H1 (cell line): ENCODE results near the gene SMIM10. TPM values are rescaled to one million over a fixed set of nuclear protein-coding genes. Genes with fewer than 3 reads are reported as not detected.

Source experiments
- CTCF ChIA-PET: fragments of 300-600 bp; sonication (Branson Sonifier 250); formaldehyde crosslinking; loops from one replicate; lab custom pipeline; 2021; ENCODE audit not compliant: partially characterized antibody; lab: Charles Lee
- POLR2A ChIA-PET: fragments of 300-600 bp; sonication (Branson Sonifier 250); formaldehyde crosslinking; loops from one replicate; lab custom pipeline; 2021; ENCODE audit warnings: inconsistent platforms; ENCODE audit not compliant: partially characterized antibody; lab: Charles Lee
- DNase-seq, 2 experiments: peaks; one replicate each; pipeline versions ENCODE4 v3.0.0 to v3.0.0-alpha.2; 2010 to 2022; ENCODE audit warnings: low spot score in 2 of 2, low read depth in 1 of 2, mixed read lengths in 1 of 2
- FAIRE-seq: peaks from 2 replicates; lab custom pipeline; 2011; peaks lifted over from hg19 to GRCh38; lab: Jason Lieb, UNC
- H2AFZ ChIP-seq: 2 replicates; pipeline ENCODE4 v1.8.1; 2012; ENCODE audit warnings: low read length, inconsistent platforms
- H2AK5ac ChIP-seq: 2 replicates; pipeline ENCODE4 v1.6.1; 2013; ENCODE audit warnings: low read depth, low read length
- H2BK120ac ChIP-seq: replicated peaks from 2 replicates; pipeline ENCODE3; 2013; ENCODE audit warnings: low read depth, low read length, inconsistent platforms
- H2BK12ac ChIP-seq: 2 replicates; pipeline ENCODE4 v1.6.1; 2013; ENCODE audit warnings: low read depth, low read length
- H2BK15ac ChIP-seq: 2 replicates; pipeline ENCODE4 v1.6.1; 2013; ENCODE audit warnings: low read length
- H2BK20ac ChIP-seq: 2 replicates; pipeline ENCODE4 v1.6.1; 2013; ENCODE audit warnings: low read length
- H2BK5ac ChIP-seq: 2 replicates; pipeline ENCODE4 v1.6.1; 2013; ENCODE audit warnings: low read depth, low read length
- H3K14ac ChIP-seq: 2 replicates; pipeline ENCODE4 v1.6.1; 2013; ENCODE audit warnings: inconsistent platforms; ENCODE audit not compliant: insufficient read length
- H3K18ac ChIP-seq: 2 replicates; pipeline ENCODE4 v1.6.1; 2013; ENCODE audit warnings: low read length; ENCODE audit errors: extremely low read depth
- H3K23ac ChIP-seq: 2 replicates; pipeline ENCODE4 v1.6.1; 2013; ENCODE audit warnings: inconsistent platforms; ENCODE audit not compliant: insufficient read length
- H3K23me2 ChIP-seq: 2 replicates; pipeline ENCODE4 v1.6.1; 2013; ENCODE audit warnings: low read depth, low read length
- H3K27ac ChIP-seq: 2 replicates; pipeline ENCODE4 v1.6.1; 2011; ENCODE audit warnings: low read depth, low read length, inconsistent platforms
- H3K27me3 ChIP-seq, 4 experiments: replicated peaks in 1 of 4; 1 replicate in 1 of 4; 2 replicates in 3 of 4; pipeline versions ENCODE4 v1.6.1 to v1.8.1; 2011 to 2013; ENCODE audit warnings: low read length in 3 of 4, mild to moderate bottlenecking in 3 of 4, inconsistent platforms in 2 of 4, mixed read lengths in 2 of 4, moderate library complexity in 1 of 4; ENCODE audit not compliant: control insufficient read depth in 3 of 4, insufficient read depth in 3 of 4; ENCODE audit errors: extremely low read depth in 1 of 4
- H3K36me3 ChIP-seq, 4 experiments: 2 replicates each; pipeline versions ENCODE4 v1.6.1 to v1.8.1; 2011 to 2013; ENCODE audit warnings: mild to moderate bottlenecking in 4 of 4, low read length in 3 of 4, moderate library complexity in 2 of 4, control low read depth in 1 of 4, inconsistent platforms in 1 of 4; ENCODE audit not compliant: insufficient read depth in 4 of 4, control insufficient read depth in 2 of 4
- H3K4ac ChIP-seq: replicated peaks from 2 replicates; pipeline ENCODE3; 2013; ENCODE audit warnings: low read length, low read depth, mixed read lengths, inconsistent platforms; ENCODE audit not compliant: insufficient read length
- H3K4me1 ChIP-seq, 4 experiments: replicated peaks in 1 of 4; 1 replicate in 1 of 4; 2 replicates in 3 of 4; pipeline versions ENCODE4 v1.6.1 to v1.8.1; 2011 to 2013; ENCODE audit warnings: low read length in 3 of 4, inconsistent platforms in 2 of 4, mixed read lengths in 1 of 4; ENCODE audit not compliant: insufficient read depth in 4 of 4, control insufficient read depth in 3 of 4
- H3K4me2 ChIP-seq, 2 experiments: 2 replicates each; pipeline versions ENCODE4 v1.6.1 to v1.8.1; 2011 to 2013; ENCODE audit warnings: low read depth in 2 of 2, low read length in 2 of 2, control low read depth in 1 of 2, inconsistent platforms in 1 of 2, mild to moderate bottlenecking in 1 of 2; ENCODE audit not compliant: insufficient read depth in 1 of 2
- H3K4me3 ChIP-seq, 4 experiments: fragments of 200-600, 300-600 bp in 1 of 4; sonication (generic), shearing (Covaris generic), sonication (Bioruptor Twin) in 1 of 4; 2 replicates each; pipeline versions ENCODE4 v1.5.1 to v1.8.1; 2011 to 2016; ENCODE audit warnings: low read length in 4 of 4, low read depth in 3 of 4, control low read depth in 2 of 4, inconsistent platforms in 2 of 4, mild to moderate bottlenecking in 2 of 4, mixed read lengths in 1 of 4, moderate library complexity in 1 of 4; ENCODE audit not compliant: insufficient read depth in 2 of 4; ENCODE audit errors: extremely low read depth in 1 of 4
- H3K56ac ChIP-seq: replicated peaks from 2 replicates; pipeline ENCODE3; 2013; ENCODE audit warnings: low read depth, mild to moderate bottlenecking, mixed read lengths, low read length, inconsistent platforms; ENCODE audit not compliant: insufficient read length
- H3K79me1 ChIP-seq: 2 replicates; pipeline ENCODE4 v1.6.1; 2013; ENCODE audit warnings: low read depth, low read length, control low read depth
- H3K79me2 ChIP-seq, 2 experiments: 2 replicates each; pipeline versions ENCODE4 v1.6.1 to v1.8.1; 2012 to 2013; ENCODE audit warnings: low read length in 2 of 2, mild to moderate bottlenecking in 2 of 2, inconsistent platforms in 1 of 2; ENCODE audit not compliant: insufficient read depth in 2 of 2, control insufficient read depth in 1 of 2
- H3K9ac ChIP-seq, 4 experiments: replicated peaks in 1 of 4; 1 replicate in 1 of 4; 2 replicates in 3 of 4; pipeline versions ENCODE4 v1.6.1 to v1.8.1; 2011 to 2013; ENCODE audit warnings: low read depth in 3 of 4, low read length in 3 of 4, control low read depth in 2 of 4, mild to moderate bottlenecking in 2 of 4, moderate library complexity in 2 of 4, inconsistent platforms in 1 of 4; ENCODE audit errors: extremely low read depth in 1 of 4
- H3K9me3 ChIP-seq, 2 experiments: 2 replicates each; pipeline versions ENCODE4 v1.6.1 to v1.8.1; 2012 to 2013; ENCODE audit warnings: mild to moderate bottlenecking in 2 of 2, moderate library complexity in 2 of 2, control low read depth in 1 of 2, inconsistent platforms in 1 of 2, low read depth in 1 of 2, low read length in 1 of 2, mixed read lengths in 1 of 2; ENCODE audit not compliant: insufficient read depth in 2 of 2
- H4K20me1 ChIP-seq, 2 experiments: replicated peaks in 1 of 2; 2 replicates each; pipeline versions ENCODE3 to v1.8.1; 2011 to 2013; ENCODE audit warnings: inconsistent platforms in 2 of 2, low read length in 2 of 2, mild to moderate bottlenecking in 1 of 2; ENCODE audit not compliant: insufficient read depth in 2 of 2, control insufficient read depth in 1 of 2
- H4K5ac ChIP-seq: 2 replicates; pipeline ENCODE4 v1.6.1; 2013; ENCODE audit warnings: low read length, low read depth, mixed read lengths, inconsistent platforms; ENCODE audit not compliant: insufficient read length
- H4K8ac ChIP-seq: 2 replicates; pipeline ENCODE4 v1.8.0; 2013; ENCODE audit warnings: mild to moderate bottlenecking, moderate library complexity, low read length, inconsistent platforms; ENCODE audit not compliant: insufficient read depth; ENCODE audit errors: extremely low read depth
- H4K91ac ChIP-seq: replicated peaks from 2 replicates; pipeline ENCODE3; 2013; ENCODE audit warnings: low read length, mixed read lengths, inconsistent platforms; ENCODE audit not compliant: insufficient read length
- CEBPB ChIP-seq: IDR thresholded peaks from 2 replicates; pipeline ENCODE4 v1.6.1; 2012; ENCODE audit warnings: low read depth, low read length
- HDAC6 ChIP-seq: IDR thresholded peaks from one replicate; pipeline ENCODE4 v1.7.1; 2012; ENCODE audit warnings: low read depth, mild to moderate bottlenecking, inconsistent platforms, low read length, moderate library complexity
- KDM1A ChIP-seq: fragments of 200-600, 300-600 bp; sonication (generic); IDR thresholded peaks from 2 replicates; pipeline ENCODE4 v1.7.1; 2016; ENCODE audit warnings: mild to moderate bottlenecking, low read length, borderline replicate concordance
- POLR2AphosphoS5 ChIP-seq: IDR thresholded peaks from 2 replicates; pipeline ENCODE4 v1.6.1; 2011; ENCODE audit warnings: low read depth, low read length
- SUZ12 ChIP-seq: fragments of 200-600 bp; sonication (generic); IDR thresholded peaks from 2 replicates; pipeline ENCODE4 v1.6.1; 2012; ENCODE audit warnings: mild to moderate bottlenecking, inconsistent platforms, low read length, moderate library complexity, mixed read lengths
- TCF12 ChIP-seq: IDR thresholded peaks from 2 replicates; pipeline ENCODE4 v1.6.1; 2011; ENCODE audit warnings: low read depth, mild to moderate bottlenecking, low read length
- YY1 ChIP-seq: IDR thresholded peaks from 2 replicates; pipeline ENCODE4 v1.6.1; 2011; ENCODE audit warnings: low read depth, mild to moderate bottlenecking, low read length
- WGBS, 2 experiments: shearing (Covaris generic) in 1 of 2; methylation state at CpG; one replicate each; pipeline versions ENCODE4 v1.1.6 to v1.1.7; 2013 to 2015; ENCODE audit warnings: low lambda C conversion rate in 2 of 2, mixed read lengths in 2 of 2, inconsistent platforms in 1 of 2, low coverage in 1 of 2, missing lambda C conversion rate in 1 of 2; ENCODE audit not compliant: insufficient replicate concordance in 2 of 2, insufficient coverage in 1 of 2, insufficient read length in 1 of 2; ENCODE audit errors: extremely low coverage in 1 of 2, missing lambda C conversion rate in 1 of 2; 5-methylcytosine and 5-hydroxymethylcytosine counted together
- polyA plus RNA-seq, 7 experiments: library from polyadenylated mRNA; depleted of rRNA in 3 of 7; stranded (reverse) in 5 of 7; unstranded in 2 of 7; fragments of >200 nt in 5 of 7; fragments of 200-250 nt in 2 of 7; gene quantifications; 1 replicate in 5 of 7; 2 replicates in 1 of 7; 4 replicates in 1 of 7; pipeline versions ENCODE4 v1.2.1 to v1.2.3, GENCODE V29; 2011 to 2013; ENCODE audit warnings: missing spikeins in 2 of 7, mixed read lengths in 2 of 7
- total RNA-seq: library from RNA; stranded (reverse); fragmentation: NEBNext Ultra II Directional; extraction: Animal tissue kit (Norgen Biotek cat#: 25700); gene quantifications from 2 replicates; pipeline ENCODE4 v1.2.1, GENCODE V29; 2021
- TF ChIP-seq, protein P1 (sequence below): IDR thresholded peaks from 2 replicates; pipeline ENCODE4 v1.6.1; 2012; ENCODE audit warnings: inconsistent platforms

Gene SMIM10
- total and polyA plus RNA-seq, 2 of the 8 experiments (the other 6 are each of a cell fraction or from before 2014, with no cell fraction given): 2.3 to 2.8 TPM

- no peak overlapping the region for H2BK5ac ChIP-seq
- H2AK5ac ChIP-seq: no peak overlapping the region
- H3K56ac ChIP-seq: no peak overlapping the region
- H4K8ac ChIP-seq: no peak overlapping the region
- no peak overlapping the region for H3K4ac ChIP-seq
- ChIA-PET POLR2A (no interaction called here), CTCF (interaction anchor here (0.5 kb wide), 1 partner anchor 22 kb away, joined by 3 read pairs; no protein-coding TSS in a partner anchor)
- no peak overlapping the region for H3K18ac ChIP-seq
- no peak overlapping the region for H3K4me2 ChIP-seq
- 50% methylated on average over 1 of the region's 1 CpG; no CpG with 5 or more reads in 1 of the 2 experiments for WGBS, 2 experiments
- no peak overlapping the region for H2AFZ ChIP-seq
- no peaks in the 10 kb centered on the region for H3K79me1 ChIP-seq
- peaks cover 2% of the 10 kb centered on the region; the same call in 1 of the 2 replicates for H3K23me2 ChIP-seq
- no peak overlapping the region for H2BK12ac ChIP-seq
- H3K9me3 ChIP-seq: no peaks in the 10 kb centered on the region
- H2BK20ac ChIP-seq: no peak overlapping the region
- no peaks in the 10 kb centered on the region for H4K20me1 ChIP-seq
- H3K36me3 ChIP-seq: no peaks in the 10 kb centered on the region
- no peak overlapping the region for H2BK15ac ChIP-seq
- H3K14ac ChIP-seq: no peak overlapping the region
- FAIRE-seq (no peak), DNase-seq (no peak)
- H3K23ac ChIP-seq: no peak overlapping the region
- no peak overlapping the region for H4K91ac ChIP-seq
- H3K27ac ChIP-seq: no peak overlapping the region
- H2BK120ac ChIP-seq: no peak overlapping the region
- H3K27me3 ChIP-seq: no peaks in the 10 kb centered on the region
- H3K4me3 ChIP-seq: no peak overlapping the region
- no peak overlapping the region for H3K9ac ChIP-seq
- peaks cover 2 to 12% (median 8%) of the 10 kb centered on the region in 4 experiments; a peak in 5 of 7 replicates for H3K4me1 ChIP-seq
- TF ChIP-seq YY1: no peak
- TF ChIP-seq, protein P1, sequence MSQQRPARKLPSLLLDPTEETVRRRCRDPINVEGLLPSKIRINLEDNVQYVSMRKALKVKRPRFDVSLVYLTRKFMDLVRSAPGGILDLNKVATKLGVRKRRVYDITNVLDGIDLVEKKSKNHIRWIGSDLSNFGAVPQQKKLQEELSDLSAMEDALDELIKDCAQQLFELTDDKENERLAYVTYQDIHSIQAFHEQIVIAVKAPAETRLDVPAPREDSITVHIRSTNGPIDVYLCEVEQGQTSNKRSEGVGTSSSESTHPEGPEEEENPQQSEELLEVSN: no peak
- TF ChIP-seq POLR2AphosphoS5: no peak
- no peak for TF ChIP-seq KDM1A
- TF ChIP-seq SUZ12: no peak
- no peak for TF ChIP-seq HDAC6
- no peak for TF ChIP-seq TCF12
- TF ChIP-seq CEBPB: no peak
- no peaks in the 10 kb centered on the region for H3K79me2 ChIP-seq
- H4K5ac ChIP-seq: no peak overlapping the region
These were observed 18.3 kb downstream of the SMIM10 start for GRCh38 chrX:135009057-135009610.
